DOHH2 (cell line): Measurements from ENCODE around the gene AFF4.

Source experiments
- CTCF ChIP-seq: fragments of 200-600 bp; sonication (generic); IDR thresholded peaks from one replicate; pipeline ENCODE4 v1.5.1; 2014; ENCODE audit warnings: antibody characterized with exemption, mild to moderate bottlenecking, low read depth, low read length; ENCODE audit not compliant: poor library complexity, severe bottlenecking
- EZH2phosphoT487 ChIP-seq: fragments of 200-600 bp; sonication (generic); IDR thresholded peaks from 2 replicates; pipeline ENCODE4 v1.6.1; 2017; ENCODE audit warnings: borderline replicate concordance, mild to moderate bottlenecking, antibody characterized with exemption, low read length, moderate library complexity, mixed read lengths

DNA sequence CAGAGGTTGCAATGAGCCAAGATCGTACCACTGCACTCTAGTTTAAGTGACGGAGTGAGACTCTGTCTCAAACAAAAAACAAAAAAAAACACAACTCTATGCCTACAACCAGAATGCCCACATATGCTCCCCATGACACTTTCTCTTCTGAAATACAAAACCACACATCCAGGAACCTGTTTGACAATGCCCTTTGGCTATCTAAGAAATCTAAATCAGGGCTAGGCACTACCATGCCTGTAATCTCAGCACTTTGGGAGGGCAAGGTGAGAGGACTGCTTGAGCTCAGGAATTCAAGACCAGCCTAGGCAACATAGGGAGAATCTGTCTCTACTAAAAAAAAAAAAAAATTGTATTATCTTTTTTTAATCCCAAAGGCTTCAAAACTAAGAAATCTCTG is 10.6 kb downstream of the AFF4 start:
- TF ChIP-seq CTCF (no peak), EZH2phosphoT487 (no peak)
